Body of pancreas (tissue), 4 donors: Measurements from ENCODE around the gene MGMT.

Source experiments
- POLR2A ChIP-seq, 3 donors: fragments of 450-650 bp; IDR thresholded peaks; one replicate each; pipeline ENCODE4 v1.6.1; 2016; ENCODE audit warnings: antibody characterized with exemption in 3 of 3, mild to moderate bottlenecking in 2 of 3
- TF ChIP-seq, protein P1 (sequence below), 7 experiments: fragments of 450-650 bp in 4 of 7; fragments of 200-600 bp in 3 of 7; sonication (generic) in 3 of 7; IDR thresholded peaks; one replicate each; pipeline ENCODE4 v1.5.1; 2016 to 2019; ENCODE audit warnings: antibody characterized with exemption in 7 of 7

DNA sequence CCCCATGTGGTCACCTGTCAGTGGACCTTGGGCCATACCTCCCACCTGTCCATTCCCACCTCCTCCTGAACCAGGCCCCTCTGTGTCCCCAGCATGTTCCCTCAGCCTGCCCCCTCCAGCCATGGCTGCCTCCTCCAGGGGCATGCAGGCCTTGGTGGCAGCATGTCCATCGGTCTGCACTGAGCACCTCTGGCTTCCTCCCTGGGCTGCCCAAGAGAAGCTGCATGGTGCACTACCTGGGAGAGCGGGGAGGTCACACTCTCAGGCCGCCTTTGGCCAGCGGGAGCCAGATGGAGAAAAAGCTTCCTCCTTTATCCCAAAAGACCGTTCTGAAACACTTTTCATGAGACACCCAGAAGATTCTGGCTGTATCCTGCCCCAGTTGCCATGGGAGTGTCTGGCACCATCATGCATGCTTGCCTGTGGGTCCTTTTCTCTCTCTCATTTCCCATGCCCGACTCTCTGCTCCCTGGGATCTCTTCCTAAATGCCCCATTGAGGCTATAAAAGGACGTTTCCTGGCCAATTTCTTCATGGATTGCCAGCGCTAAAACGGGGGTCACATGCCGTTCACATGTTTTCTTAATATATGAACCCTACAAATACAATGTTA lies 45.5 kb upstream of the MGMT start:
- TF ChIP-seq, protein P1, sequence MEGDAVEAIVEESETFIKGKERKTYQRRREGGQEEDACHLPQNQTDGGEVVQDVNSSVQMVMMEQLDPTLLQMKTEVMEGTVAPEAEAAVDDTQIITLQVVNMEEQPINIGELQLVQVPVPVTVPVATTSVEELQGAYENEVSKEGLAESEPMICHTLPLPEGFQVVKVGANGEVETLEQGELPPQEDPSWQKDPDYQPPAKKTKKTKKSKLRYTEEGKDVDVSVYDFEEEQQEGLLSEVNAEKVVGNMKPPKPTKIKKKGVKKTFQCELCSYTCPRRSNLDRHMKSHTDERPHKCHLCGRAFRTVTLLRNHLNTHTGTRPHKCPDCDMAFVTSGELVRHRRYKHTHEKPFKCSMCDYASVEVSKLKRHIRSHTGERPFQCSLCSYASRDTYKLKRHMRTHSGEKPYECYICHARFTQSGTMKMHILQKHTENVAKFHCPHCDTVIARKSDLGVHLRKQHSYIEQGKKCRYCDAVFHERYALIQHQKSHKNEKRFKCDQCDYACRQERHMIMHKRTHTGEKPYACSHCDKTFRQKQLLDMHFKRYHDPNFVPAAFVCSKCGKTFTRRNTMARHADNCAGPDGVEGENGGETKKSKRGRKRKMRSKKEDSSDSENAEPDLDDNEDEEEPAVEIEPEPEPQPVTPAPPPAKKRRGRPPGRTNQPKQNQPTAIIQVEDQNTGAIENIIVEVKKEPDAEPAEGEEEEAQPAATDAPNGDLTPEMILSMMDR (IDR thresholded peaks at IDR 0.05), result no peak
- no peak for TF ChIP-seq POLR2A (IDR thresholded peaks at IDR 0.05)
